ENCODE data around the gene CD74.

The CD74 gene

GRCh38 chr5:150409638-150410523 lies 2.8 kb downstream of the CD74 start:
- DNase-seq (ENCODE audit: low spot score): peak; percentile 89

- no peak for DNase-seq (ENCODE audit: low spot score)
Measured at GRCh38 chr5:150408231-150408943, 4.3 kb downstream of the CD74 start.

GRCh38 chr5:150407096-150407720 lies 5.5 kb downstream of the CD74 start:
- no peak for DNase-seq (ENCODE audit: low spot score)

GRCh38 chr5:150406723-150407095 lies 6.0 kb downstream of the CD74 start:
- no peak for DNase-seq (ENCODE audit: low spot score)

- no peak for DNase-seq (ENCODE audit: low spot score)
Measured at GRCh38 chr5:150406103-150406722, 6.5 kb downstream of the CD74 start.

GRCh38 chr5:150404941-150405816 lies 7.5 kb downstream of the CD74 start:
- no peak for DNase-seq (ENCODE audit: low spot score)

GRCh38 chr5:150404535-150404934 lies 8.2 kb downstream of the CD74 start:
- DNase-seq (ENCODE audit: low spot score): no peak

- DNase-seq (ENCODE audit: low spot score): no peak
Measured at GRCh38 chr5:150404121-150404520, 8.6 kb downstream of the CD74 start.

- no peak for DNase-seq (ENCODE audit: low spot score)
Measured at GRCh38 chr5:150402901-150403342, 9.8 kb downstream of the CD74 start.

GRCh38 chr5:150402229-150402773 lies 10.4 kb downstream of the CD74 start:
- no peak for DNase-seq (ENCODE audit: low spot score)

- DNase-seq (ENCODE audit: low spot score): no peak
Measured at GRCh38 chr5:150401376-150402228, 11.1 kb downstream of the CD74 start.

GRCh38 chr5:150401076-150401375 lies 11.7 kb downstream of the CD74 start:
- DNase-seq (ENCODE audit: low spot score): no peak

- DNase-seq (ENCODE audit: low spot score): no peak
Measured at GRCh38 chr5:150400316-150401075, 12.2 kb downstream of the CD74 start.

- DNase-seq (ENCODE audit: low spot score): no peak
Measured at GRCh38 chr5:150399524-150400211, 13.0 kb downstream of the CD74 start.

GRCh38 chr5:150398722-150399523 lies 13.8 kb downstream of the CD74 start:
- no peak for DNase-seq (ENCODE audit: low spot score)

GRCh38 chr5:150397782-150398721 lies 14.7 kb downstream of the CD74 start:
- DNase-seq (ENCODE audit: low spot score): no peak

Measured in RKO (cell line).